Activated CD8-positive, alpha-beta T cell treated with anti-CD3 and anti-CD28 coated beads, Interleukin-2, amount 10 ng/mL, durations not matched to agents 7 days and 5 days (primary cell): ENCODE measurements around the gene DCDC2. TPM values are rescaled to one million over a fixed set of nuclear protein-coding genes. Genes with fewer than 3 reads are reported as not detected.
"Not testable (repeated sequence)": the region's sequence is repeated elsewhere in the genome, so short reads cannot be mapped to it uniquely, and the experiment has no call there.

Experiments
- ATAC-seq: fragments of 150-1000 bp; cut with Tn5 transposase; one replicate; pipeline ENCODE4 v1.10.0; 2021; ENCODE audit warnings: moderate library complexity
- CTCF ChIA-PET: fragments of 350-600 bp; sonication (Branson Sonifier 250); formaldehyde crosslinking; loops from one replicate; lab custom pipeline; 2021; ENCODE audit warnings: antibody characterized with exemption; lab: Charles Lee
- POLR2A ChIA-PET: fragments of 350-600 bp; sonication (Branson Sonifier 250); formaldehyde crosslinking; loops from one replicate; lab custom pipeline; 2021; ENCODE audit warnings: antibody characterized with exemption; lab: Charles Lee
- DNase-seq: peaks from one replicate; pipeline ENCODE4 v3.0.0-alpha.2; 2020
- H3K27ac Mint-ChIP-seq: one replicate; pipeline ENCODE4 v1.8.0; 2021; ENCODE audit warnings: mild to moderate bottlenecking, mixed read lengths
- H3K27me3 Mint-ChIP-seq: one replicate; pipeline ENCODE4 v1.8.0; 2021; ENCODE audit warnings: low read depth, mixed read lengths
- H3K36me3 Mint-ChIP-seq: one replicate; pipeline ENCODE4 v1.8.0; 2021; ENCODE audit warnings: low read depth, mixed read lengths
- H3K4me1 Mint-ChIP-seq: one replicate; pipeline ENCODE4 v1.8.0; 2021; ENCODE audit warnings: low read depth, mixed read lengths
- H3K4me3 Mint-ChIP-seq: one replicate; pipeline ENCODE4 v1.8.0; 2021; ENCODE audit warnings: mild to moderate bottlenecking, mixed read lengths
- H3K9me3 Mint-ChIP-seq: one replicate; pipeline ENCODE4 v1.8.0; 2022; ENCODE audit warnings: mixed read lengths; ENCODE audit not compliant: insufficient read depth
- total RNA-seq, 2 experiments: library from RNA; stranded (reverse); gene quantifications; one replicate each; pipeline ENCODE4 v1.2.3, GENCODE V29; 2021

Gene DCDC2
- total RNA-seq, 2 experiments from 2014 or later: not detected

GRCh38 chr6:24321538-24322162 lies 36.2 kb downstream of the DCDC2 start:
- H3K27ac Mint-ChIP-seq: no peak overlapping the region
- H3K4me3 Mint-ChIP-seq: no peak overlapping the region
- no peaks in the 10 kb centered on the region for H3K36me3 Mint-ChIP-seq
- H3K9me3 Mint-ChIP-seq: no peaks in the 10 kb centered on the region
- CTCF ChIA-PET: no interaction called here
- POLR2A ChIA-PET: no interaction called here
- H3K4me1 Mint-ChIP-seq: no peaks in the 10 kb centered on the region
- ATAC-seq (no peak), DNase-seq (no peak)
- H3K27me3 Mint-ChIP-seq: peaks cover 19% of the 10 kb centered on the region

GRCh38 chr6:24313251-24314141 lies 44.4 kb downstream of the DCDC2 start:
- Mint-ChIP-seq H3K36me3 (no peaks in the 10 kb centered on the region), H3K27me3 (peaks cover 17% of the 10 kb centered on the region), H3K27ac (no peak overlapping the region), H3K4me3 (no peak overlapping the region), H3K9me3 (no peaks in the 10 kb centered on the region), H3K4me1 (no peaks in the 10 kb centered on the region)
- DNase-seq (no peak), ATAC-seq (no peak)
- POLR2A ChIA-PET: no interaction called here
- CTCF ChIA-PET: interaction anchor here (1.2 to 1.4 kb wide), 2 partner anchors 15 to 30 kb away, joined by 3 to 5 read pairs; no protein-coding TSS in a partner anchor

GRCh38 chr6:24311775-24312174 lies 46.1 kb downstream of the DCDC2 start:
- DNase-seq, H3K4me1 Mint-ChIP-seq, CTCF ChIA-PET, H3K9me3 Mint-ChIP-seq, POLR2A ChIA-PET, H3K27ac Mint-ChIP-seq, H3K36me3 Mint-ChIP-seq, H3K4me3 Mint-ChIP-seq, ATAC-seq: not testable (repeated sequence)
- peaks cover 20% of the 10 kb centered on the region for H3K27me3 Mint-ChIP-seq

- Mint-ChIP-seq H3K4me1 (no peaks in the 10 kb centered on the region), H3K27me3 (peaks cover 11% of the 10 kb centered on the region), H3K36me3 (no peaks in the 10 kb centered on the region), H3K4me3 (no peak overlapping the region), H3K27ac (no peak overlapping the region), H3K9me3 (no peaks in the 10 kb centered on the region)
- no peak for ATAC-seq
- DNase-seq: no peak
- CTCF ChIA-PET: interaction anchor here (1.5 kb wide), 1 partner anchor 13 kb away, joined by 3 read pairs; no protein-coding TSS in a partner anchor
- POLR2A ChIA-PET: no interaction called here
Observed at GRCh38 chr6:24307881-24308280, 50.0 kb downstream of the DCDC2 start.

- no peaks in the 10 kb centered on the region for H3K36me3 Mint-ChIP-seq
- POLR2A ChIA-PET: no interaction called here
- CTCF ChIA-PET: interaction anchor here (1.5 kb wide), 1 partner anchor 12 kb away, joined by 3 read pairs; no protein-coding TSS in a partner anchor
- ATAC-seq (no peak), DNase-seq (no peak)
- no peaks in the 10 kb centered on the region for H3K9me3 Mint-ChIP-seq
- no peak overlapping the region for H3K27ac Mint-ChIP-seq
- no peak overlapping the region for H3K4me3 Mint-ChIP-seq
- no peaks in the 10 kb centered on the region for H3K4me1 Mint-ChIP-seq
- peaks cover 11% of the 10 kb centered on the region for H3K27me3 Mint-ChIP-seq
Observed at GRCh38 chr6:24306936-24307335, 50.9 kb downstream of the DCDC2 start.

- no peaks in the 10 kb centered on the region for H3K36me3 Mint-ChIP-seq
- H3K4me3 Mint-ChIP-seq: no peak overlapping the region
- POLR2A ChIA-PET: no interaction called here
- ATAC-seq: no peak
- no peaks in the 10 kb centered on the region for H3K9me3 Mint-ChIP-seq
- CTCF ChIA-PET: no interaction called here
- no peak overlapping the region for H3K27ac Mint-ChIP-seq
- no peak for DNase-seq
- H3K27me3 Mint-ChIP-seq: peaks cover 8% of the 10 kb centered on the region
- H3K4me1 Mint-ChIP-seq: no peaks in the 10 kb centered on the region
Observed at GRCh38 chr6:24306038-24306437, 51.8 kb downstream of the DCDC2 start.

GRCh38 chr6:24296944-24297343 lies 60.9 kb downstream of the DCDC2 start:
- H3K4me1 Mint-ChIP-seq: no peaks in the 10 kb centered on the region
- ATAC-seq (no peak), DNase-seq (no peak)
- CTCF ChIA-PET: no interaction called here
- POLR2A ChIA-PET: no interaction called here
- H3K9me3 Mint-ChIP-seq: peaks cover 13% of the 10 kb centered on the region
- peaks cover 6% of the 10 kb centered on the region for H3K27me3 Mint-ChIP-seq
- no peaks in the 10 kb centered on the region for H3K36me3 Mint-ChIP-seq
- H3K27ac Mint-ChIP-seq: no peak overlapping the region
- H3K4me3 Mint-ChIP-seq: no peak overlapping the region

GRCh38 chr6:24293852-24294251 lies 64.0 kb downstream of the DCDC2 start:
- H3K27me3 Mint-ChIP-seq, ATAC-seq, H3K27ac Mint-ChIP-seq, H3K4me3 Mint-ChIP-seq, DNase-seq, POLR2A ChIA-PET, H3K36me3 Mint-ChIP-seq, H3K4me1 Mint-ChIP-seq: not testable (repeated sequence)
- CTCF ChIA-PET: interaction anchor here (1.1 kb wide), 1 partner anchor 13 kb away, joined by 3 read pairs; no protein-coding TSS in a partner anchor
- H3K9me3 Mint-ChIP-seq: peaks cover 13% of the 10 kb centered on the region

- POLR2A ChIA-PET: no interaction called here
Observed at GRCh38 chr6:24287239-24287638, 70.6 kb downstream of the DCDC2 start.

GRCh38 chr6:24284006-24284405 lies 73.9 kb downstream of the DCDC2 start:
- Mint-ChIP-seq H3K27ac (no peak overlapping the region), H3K36me3 (no peaks in the 10 kb centered on the region), H3K4me3 (no peak overlapping the region), H3K27me3 (peaks cover 8% of the 10 kb centered on the region), H3K9me3 (no peaks in the 10 kb centered on the region), H3K4me1 (peaks cover 6% of the 10 kb centered on the region)
- DNase-seq (no peak), ATAC-seq (no peak)
- POLR2A ChIA-PET: no interaction called here
- CTCF ChIA-PET: interaction anchor here (1.2 to 1.8 kb wide), 10 partner anchors 8 to 484 kb away, joined by 3 to 19 read pairs (median 10); partner anchors contain the start of genes ALDH5A1 and DCDC2

More at GRCh38 chr6:24287239-24287638, 70.6 kb downstream of the DCDC2 start:
- no peak overlapping the region for H3K27ac Mint-ChIP-seq
- H3K36me3 Mint-ChIP-seq: no peaks in the 10 kb centered on the region
- H3K4me1 Mint-ChIP-seq: peaks cover 6% of the 10 kb centered on the region
- CTCF ChIA-PET: interaction anchor here (2.2 kb wide), 1 partner anchor 13 kb away, joined by 6 read pairs; no protein-coding TSS in a partner anchor
- H3K4me3 Mint-ChIP-seq: no peak overlapping the region
- DNase-seq (no peak), ATAC-seq (no peak)
- H3K9me3 Mint-ChIP-seq: no peaks in the 10 kb centered on the region
- H3K27me3 Mint-ChIP-seq: peaks cover 2% of the 10 kb centered on the region

- DNase-seq: peak; percentile 54
- Mint-ChIP-seq H3K4me3 (no peak overlapping the region), H3K4me1 (peaks cover 6% of the 10 kb centered on the region)
Observed at GRCh38 chr6:24283043-24283985, 74.5 kb downstream of the DCDC2 start.

More at GRCh38 chr6:24283043-24283985, 74.5 kb downstream of the DCDC2 start:
- Mint-ChIP-seq H3K27ac (no peak overlapping the region), H3K27me3 (peaks cover 7% of the 10 kb centered on the region), H3K36me3 (no peaks in the 10 kb centered on the region), H3K9me3 (no peaks in the 10 kb centered on the region)
- ChIA-PET CTCF (interaction anchor here (0.7 to 1.8 kb wide), 25 partner anchors 9 to 485 kb away, joined by 3 to 19 read pairs (median 4); partner anchors contain the start of genes ALDH5A1 and DCDC2), POLR2A (no interaction called here)
- ATAC-seq: peak; percentile 92
